Loucy (cell line): ENCODE measurements around the gene GDPD5.

Experiments used
- CTCF ChIP-seq: fragments of 200-600 bp; sonication (generic); conservative IDR thresholded peaks from 2 replicates; pipeline ENCODE4 v1.5.1; 2014; ENCODE audit warnings: mild to moderate bottlenecking, antibody characterized with exemption, low read length
- EZH2phosphoT487 ChIP-seq: fragments of 200-600 bp; IDR thresholded peaks from 2 replicates; pipeline ENCODE4 v1.6.1; 2018; ENCODE audit warnings: antibody characterized with exemption, mild to moderate bottlenecking, moderate library complexity, borderline replicate concordance

- no peak for TF ChIP-seq EZH2phosphoT487
- no peak for TF ChIP-seq CTCF
These were observed 2.6 kb downstream of the GDPD5 start for GRCh38 chr11:75523189-75523588.
